Measurements from ENCODE around the gene APEH.

Gene APEH

DNA sequence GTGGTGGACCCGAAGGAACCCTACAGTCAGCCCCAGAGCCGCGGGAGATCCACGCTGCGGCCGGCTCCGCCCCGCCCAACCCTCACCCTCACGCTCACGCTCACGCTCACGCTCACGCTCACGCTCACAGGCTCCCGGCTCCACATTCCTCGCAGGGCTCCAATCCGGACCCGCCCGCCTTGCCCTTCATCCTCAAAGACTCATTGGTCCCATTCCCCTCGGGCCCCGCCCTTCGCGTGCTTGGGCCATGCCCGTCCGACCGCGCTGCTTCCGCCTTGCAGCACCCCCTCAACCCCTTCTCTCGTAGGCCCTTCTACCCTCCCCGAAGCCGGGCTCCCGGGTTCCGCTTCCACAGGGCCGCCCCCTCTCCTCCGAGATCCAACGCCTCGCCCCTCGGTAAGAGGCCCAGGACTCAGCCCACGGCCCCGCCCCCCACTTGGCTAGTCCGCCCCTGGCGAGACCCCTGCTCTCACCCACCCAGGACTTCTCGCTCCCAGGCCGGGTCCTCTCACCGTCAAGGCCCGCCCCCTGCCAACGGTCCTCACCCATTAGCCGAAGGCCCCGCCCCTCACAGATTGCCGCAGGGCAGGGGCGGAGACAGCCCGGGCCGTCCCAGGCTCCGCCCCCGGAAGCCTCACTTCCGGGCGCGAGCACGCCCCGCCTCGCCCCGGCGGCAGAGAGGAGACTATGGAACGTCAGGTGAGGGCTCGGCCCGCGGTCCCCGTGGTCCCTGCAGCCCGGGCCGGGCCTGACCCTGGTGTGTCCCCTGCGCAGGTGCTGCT, at the start of gene APEH:
Gene APEH (plus strand): TSS at position 637 of the 782 bp plus-strand sequence. CDS start 51 bp downstream, at position 688.
- peak; percentile 97 for DNase-seq (ENCODE audit: low spot score)

DNA sequence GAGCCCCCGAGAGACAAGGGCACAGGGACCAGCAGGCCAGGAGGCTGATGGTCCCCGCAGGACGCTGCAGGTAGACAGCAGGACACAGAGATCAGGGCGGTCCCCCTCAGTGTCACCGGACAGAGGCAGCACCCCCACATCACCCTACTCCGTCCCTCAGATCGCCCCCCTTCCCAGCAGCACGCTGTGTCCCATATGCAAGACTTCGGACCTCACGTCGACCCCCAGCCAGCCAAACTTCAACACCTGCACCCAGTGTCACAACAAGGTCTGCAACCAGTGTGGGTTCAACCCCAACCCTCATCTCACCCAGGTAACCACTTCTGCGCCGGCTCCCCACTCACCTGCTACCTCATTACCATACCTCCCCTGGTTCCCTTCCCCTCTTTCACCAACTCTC, 49.1 kb upstream of the APEH start:
- no peak for DNase-seq (ENCODE audit: low spot score)

DNA sequence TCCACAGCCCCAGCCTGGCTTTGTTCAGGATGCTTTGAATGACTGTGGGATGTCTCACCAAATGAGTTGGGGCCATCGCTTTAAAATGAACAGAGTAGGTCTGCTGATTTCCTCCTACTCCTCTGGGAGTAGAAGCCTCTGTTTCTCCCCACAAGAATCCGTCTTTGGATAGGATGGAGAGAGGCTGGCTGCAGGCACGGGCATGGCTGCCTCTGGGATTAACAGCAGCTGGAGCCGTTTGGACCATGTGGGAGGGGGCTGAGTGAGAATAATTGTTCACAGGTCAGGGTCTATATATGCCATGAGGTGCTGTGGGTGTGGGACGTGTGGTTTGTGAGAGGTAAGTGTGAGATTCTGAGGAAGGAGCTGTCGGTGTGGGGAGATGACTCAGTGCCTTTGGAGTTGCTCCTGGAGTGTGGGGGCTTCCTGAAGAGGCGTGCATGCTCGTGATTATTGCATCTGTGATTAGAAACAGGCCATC, 48.0 kb upstream of the APEH start:
- no peak for DNase-seq (ENCODE audit: low spot score)

DNA sequence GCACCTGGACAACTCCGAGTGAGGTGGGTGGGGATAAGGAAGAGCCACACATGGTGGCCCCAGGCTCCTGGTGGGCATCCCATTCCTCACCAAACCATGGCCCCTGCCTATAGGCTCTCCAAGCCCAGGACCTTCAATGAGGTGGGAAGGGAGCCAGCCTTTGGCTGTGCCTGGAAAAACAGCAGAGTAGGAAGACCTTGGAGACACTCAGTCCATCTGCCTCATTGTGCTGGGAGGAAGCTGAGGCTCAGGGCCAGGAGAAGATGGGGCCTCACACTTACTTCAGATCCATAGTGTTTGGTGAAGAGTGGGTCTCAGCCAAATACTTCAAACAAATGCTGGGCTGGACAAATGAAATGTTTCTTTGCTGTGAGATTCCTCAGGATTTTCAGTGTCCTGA, 47.4 kb upstream of the APEH start:
- DNase-seq (ENCODE audit: low spot score), result no peak

DNA sequence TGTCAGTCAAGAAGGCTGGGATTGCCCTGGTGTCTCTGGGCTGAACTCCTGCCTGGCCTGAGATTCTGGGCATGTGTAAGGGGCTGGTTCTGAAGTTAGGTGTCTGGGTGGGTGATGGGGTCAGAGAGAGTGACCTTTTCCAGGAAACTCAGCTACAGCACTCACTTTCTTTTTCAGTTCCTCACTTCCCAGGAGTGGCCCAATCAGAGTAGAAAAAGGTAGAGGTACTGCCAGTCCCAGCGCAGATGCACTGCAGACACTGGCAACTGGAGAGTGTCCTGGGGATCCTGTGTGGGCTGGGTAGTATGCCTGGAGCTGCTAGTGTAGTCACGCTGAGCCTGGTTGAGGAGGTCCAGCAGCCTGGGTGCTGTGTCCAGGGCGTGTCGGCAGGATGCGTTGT, 46.5 kb upstream of the APEH start:
- no peak for DNase-seq (ENCODE audit: low spot score)

DNA sequence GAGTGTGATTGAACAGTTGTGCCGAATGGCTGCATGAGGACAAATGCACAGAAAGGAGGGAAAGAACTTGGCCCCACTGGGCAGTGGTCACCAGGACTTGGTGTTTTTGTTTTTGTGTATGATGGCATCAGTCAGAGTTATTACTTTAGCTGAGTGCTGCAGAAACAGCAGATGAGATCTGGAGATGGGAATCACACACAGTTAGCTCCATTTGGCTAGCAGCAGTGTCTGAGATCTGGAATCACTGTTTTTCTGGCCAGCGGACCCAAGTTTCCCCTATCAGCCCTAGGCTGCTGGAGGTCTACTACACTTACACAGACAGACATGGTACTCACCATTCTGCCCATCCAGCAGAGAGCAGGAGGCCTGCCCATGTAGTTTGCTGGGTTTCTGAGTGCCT, 45.9 kb upstream of the APEH start:
- DNase-seq (ENCODE audit: low spot score), result no peak

DNA sequence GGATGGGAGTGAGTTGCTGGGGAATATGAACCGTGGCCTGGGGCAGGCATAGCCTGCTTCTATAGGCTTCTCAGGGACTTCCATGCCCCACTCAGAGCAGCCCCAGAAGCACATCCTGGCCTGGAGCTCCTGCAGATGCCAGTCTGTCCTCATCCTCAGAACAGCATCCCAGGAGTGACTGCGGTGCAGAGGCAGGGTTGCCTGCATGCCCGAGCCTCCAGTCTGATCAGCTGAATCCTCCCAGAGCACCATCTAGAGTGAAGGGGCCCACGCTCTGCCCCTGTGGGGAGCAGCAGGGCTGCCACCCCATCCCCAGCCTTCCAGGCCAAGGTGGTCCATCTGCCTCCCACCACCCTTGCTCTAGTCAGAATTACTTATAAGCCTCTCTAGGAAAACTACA, 44.7 kb upstream of the APEH start:
- no peak for DNase-seq (ENCODE audit: low spot score)

DNA sequence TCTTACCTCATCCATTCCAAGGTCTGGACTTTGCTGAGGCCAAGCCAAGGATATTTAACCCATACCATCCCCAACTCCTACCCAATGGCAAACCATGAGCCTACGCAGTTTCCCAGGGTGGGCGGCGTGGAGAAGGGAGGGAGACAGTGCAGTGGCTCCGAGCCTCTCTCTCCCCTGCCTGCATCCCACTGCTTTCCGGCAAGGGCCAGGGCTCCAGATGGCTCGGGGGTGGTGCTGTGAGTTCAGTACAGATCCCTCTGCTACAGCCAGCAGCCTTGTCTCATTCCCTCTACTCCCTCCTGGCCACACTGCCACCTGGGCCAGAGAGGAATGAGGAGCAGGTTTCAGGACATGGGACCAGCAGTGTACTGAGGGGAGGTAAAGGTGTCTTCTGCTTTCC, 44.3 kb upstream of the APEH start:
- no peak for DNase-seq (ENCODE audit: low spot score)

DNA sequence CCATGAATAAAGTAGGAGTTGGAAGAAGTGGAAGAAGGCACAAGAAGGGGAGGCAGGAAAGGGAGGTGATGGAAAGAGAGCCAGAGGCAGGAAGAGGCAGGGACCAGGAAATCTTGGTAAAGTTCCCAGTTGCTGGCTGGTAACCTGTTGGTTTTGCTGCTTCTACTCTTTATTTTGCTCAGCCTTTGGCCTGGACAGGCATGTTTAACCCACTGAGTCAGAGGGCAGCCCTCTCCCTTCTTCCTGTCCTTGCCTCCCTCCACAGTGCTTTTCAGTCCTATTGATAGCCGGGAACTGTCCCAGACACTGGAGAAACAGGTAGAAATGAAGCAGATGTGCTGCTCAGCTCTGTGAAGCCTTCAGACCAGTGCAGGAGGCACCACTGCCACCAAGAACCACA, 43.4 kb upstream of the APEH start:
- no peak for DNase-seq (ENCODE audit: low spot score)

DNA sequence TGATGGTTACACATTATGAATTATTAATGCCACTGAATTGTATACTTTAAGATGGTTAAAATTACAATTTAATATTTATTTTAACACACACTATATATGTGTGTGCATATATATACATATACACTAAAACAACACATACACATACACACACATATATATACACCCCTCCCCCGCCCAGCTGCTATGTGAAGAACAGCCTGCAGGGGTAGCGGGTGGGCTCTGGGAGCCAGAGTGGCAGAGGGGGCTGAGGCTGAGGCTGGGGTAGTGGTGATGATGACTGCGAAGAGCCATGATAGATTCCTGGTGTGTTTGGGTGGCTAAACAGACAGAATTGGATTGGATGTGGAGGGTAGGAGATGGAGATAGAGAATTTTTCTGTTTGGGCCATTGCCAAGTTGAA, 39.4 kb upstream of the APEH start:
- DNase-seq (ENCODE audit: low spot score), result no peak

DNA sequence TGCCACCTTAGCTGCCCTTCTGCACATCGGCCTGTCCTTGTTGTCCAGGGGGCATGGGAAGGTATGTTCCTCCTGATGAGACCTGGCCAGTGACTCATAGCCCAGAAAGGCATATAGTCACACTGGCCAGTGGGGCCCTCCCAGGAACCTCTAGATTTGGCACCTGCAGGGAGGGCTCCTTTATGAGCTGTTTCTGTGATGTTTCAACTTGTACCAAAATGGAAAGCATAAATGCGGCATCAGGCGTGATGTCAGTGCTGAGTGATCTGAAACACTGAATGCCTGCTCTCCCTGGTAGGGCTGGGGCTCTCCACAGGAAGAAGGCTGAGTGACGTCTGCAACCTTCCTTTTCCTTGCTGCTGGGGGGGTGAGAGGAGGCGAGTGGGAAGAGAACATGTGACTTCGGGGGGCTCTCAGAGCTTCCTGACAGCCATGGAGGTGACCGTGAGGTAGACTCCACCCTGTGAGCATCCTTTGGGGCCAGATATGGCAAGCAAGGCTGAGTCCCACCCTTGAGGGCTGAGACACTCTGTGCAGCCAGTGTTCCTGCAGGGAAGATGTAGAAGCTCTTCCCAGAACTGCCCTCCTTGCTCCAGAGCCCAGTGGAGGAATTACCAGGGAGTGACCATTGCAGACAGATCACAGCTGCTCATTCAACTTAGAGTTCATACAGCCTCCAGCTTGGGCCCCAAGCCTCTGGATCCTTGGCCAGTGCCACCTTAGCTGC, 37.1 kb upstream of the APEH start:
- DNase-seq (ENCODE audit: low spot score), result no peak

DNA sequence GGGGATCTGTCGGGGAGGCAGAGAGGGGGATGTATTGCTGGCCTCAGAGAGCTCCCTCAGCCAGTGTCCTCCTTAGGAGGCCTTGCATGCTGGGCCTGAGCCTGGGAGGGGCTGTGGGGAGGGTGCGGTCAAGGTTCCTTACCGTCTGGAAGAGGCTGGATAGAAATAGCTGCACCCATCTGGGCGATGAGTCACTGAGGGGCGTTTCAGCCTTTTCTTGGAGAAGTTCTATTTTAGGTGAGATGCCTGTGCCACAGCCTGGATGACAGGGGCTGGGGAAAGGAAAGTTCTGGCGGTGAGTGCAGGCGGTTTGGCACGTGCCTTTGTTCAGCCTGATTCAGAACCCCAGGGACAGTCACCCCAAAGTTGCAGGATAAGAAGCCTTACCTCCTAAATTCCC, 35.7 kb upstream of the APEH start:
- no peak for DNase-seq (ENCODE audit: low spot score)

DNA sequence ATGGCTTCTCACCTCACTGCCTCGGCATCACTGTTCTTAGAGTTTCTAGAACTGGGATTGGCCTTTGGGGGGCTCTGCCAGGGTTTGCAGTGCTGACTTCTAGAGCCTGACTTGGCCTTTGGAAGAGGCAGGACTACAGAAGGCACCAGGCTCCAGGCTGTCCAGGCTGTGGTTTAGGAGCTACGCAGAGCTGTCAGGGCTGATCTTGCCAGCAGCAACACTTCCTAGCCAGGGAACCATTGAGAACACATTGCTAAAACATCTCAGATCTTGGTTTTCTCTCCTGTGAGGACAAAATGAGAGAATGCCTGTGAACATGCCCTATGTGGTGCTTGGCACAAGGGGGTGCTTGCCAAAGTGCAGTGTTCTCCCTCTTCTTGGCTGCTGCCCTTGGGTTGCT, 34.6 kb upstream of the APEH start:
- DNase-seq (ENCODE audit: low spot score), result no peak

DNA sequence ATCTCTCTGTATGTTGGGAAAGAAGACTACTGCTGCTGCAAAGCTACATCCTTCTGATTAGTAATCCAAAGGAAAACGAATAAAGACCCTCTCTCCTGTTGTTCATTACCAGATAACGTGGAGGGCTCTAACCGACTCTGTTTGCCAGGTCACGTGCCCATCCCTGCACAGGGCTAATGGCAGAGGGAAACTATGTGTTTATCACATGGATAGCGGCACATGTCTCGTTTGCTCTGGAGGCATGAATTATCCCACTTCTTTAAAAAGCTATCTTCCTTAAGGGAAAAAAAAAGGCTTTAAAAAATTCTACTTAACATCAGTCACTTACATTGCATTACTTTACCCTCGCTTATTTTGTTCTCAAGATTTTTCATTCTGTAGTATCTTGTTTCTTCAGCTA, 32.9 kb upstream of the APEH start:
- no peak for DNase-seq (ENCODE audit: low spot score)

DNA sequence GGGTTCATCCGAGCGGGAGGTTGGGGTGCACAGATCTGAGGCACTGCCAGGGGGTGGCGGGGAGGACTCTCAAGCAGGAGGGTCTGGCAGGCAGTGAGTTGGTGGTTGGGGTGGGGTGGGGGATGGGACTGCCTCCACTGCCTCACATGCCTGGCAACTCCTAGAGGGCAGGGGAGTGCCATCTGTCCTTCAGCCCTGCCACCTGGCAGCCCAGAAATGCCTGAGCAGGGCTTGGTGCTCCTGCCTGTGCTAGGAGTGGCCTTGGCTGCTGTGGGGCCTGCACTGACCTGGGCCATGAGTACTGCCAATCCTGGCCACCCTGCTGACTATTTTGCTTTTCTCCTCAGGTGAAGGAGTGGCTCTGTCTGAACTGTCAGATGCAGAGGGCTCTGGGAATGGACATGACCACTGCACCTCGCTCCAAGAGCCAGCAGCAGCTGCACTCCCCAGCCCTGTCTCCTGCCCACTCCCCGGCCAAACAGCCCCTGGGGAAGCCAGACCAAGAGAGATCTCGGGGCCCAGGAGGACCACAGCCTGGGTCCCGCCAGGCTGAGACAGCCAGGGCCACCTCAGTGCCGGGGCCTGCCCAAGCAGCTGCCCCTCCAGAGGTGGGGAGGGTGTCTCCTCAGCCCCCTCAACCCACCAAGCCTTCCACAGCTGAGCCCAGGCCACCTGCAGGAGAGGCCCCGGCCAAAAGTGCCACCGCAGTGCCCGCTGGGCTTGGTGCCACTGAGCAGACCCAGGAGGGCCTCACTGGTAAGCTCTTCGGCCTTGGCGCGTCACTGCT, 32.0 kb upstream of the APEH start:
- no peak for DNase-seq (ENCODE audit: low spot score)

DNA sequence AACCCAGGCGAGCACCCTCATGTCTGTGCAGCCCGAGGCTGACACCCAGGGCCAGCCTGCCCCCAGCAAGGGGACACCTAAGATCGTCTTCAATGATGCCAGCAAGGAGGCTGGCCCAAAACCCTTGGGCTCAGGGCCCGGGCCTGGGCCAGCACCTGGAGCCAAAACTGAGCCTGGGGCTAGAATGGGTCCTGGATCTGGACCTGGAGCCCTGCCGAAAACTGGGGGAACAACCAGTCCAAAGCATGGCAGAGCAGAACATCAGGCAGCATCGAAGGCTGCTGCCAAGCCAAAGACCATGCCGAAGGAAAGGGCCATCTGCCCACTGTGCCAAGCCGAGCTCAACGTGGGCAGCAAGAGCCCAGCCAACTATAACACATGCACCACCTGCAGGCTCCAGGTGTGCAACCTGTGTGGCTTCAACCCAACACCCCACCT, 31.4 kb upstream of the APEH start:
- no peak for DNase-seq (ENCODE audit: low spot score)

DNA sequence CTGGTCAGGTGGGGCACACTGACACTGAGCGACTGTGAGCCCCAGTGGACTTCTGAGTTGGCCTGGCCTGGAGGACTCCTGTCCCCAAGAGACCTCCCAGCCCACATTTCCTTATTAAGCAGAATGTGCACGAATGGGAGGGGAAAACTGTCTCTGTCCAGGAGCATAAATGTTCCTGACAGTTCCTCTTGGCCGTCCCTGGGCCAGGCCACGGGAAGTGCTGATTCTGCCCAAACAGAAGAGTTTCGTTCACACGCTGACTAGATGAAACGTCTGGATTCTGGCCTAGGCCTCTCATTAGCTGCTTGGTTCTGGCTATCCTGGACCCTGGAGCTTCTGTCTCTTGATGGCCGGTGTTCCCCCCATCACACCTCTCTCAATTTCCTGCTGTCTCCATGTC, 29.5 kb upstream of the APEH start:
- DNase-seq (ENCODE audit: low spot score), result no peak

DNA sequence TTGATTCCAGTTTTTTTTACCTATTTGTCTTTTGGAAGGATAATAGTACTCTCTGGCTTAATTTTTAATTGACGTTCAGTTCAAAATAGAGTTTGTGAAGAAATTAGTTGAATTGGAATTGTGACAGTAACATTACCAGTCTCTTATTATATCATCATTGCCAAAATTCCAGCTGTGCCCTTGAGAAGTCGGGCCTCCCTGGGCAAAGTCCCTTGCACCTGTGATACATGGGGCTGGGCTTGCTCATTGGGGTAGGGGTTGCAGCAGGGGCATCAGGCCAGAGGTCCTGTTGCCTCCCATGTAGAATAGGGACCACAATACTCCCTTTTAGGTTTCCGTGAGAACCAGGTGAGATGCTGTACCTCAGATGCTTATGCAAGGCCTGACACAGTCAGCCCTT, 27.9 kb upstream of the APEH start:
- no peak for DNase-seq (ENCODE audit: low spot score)

DNA sequence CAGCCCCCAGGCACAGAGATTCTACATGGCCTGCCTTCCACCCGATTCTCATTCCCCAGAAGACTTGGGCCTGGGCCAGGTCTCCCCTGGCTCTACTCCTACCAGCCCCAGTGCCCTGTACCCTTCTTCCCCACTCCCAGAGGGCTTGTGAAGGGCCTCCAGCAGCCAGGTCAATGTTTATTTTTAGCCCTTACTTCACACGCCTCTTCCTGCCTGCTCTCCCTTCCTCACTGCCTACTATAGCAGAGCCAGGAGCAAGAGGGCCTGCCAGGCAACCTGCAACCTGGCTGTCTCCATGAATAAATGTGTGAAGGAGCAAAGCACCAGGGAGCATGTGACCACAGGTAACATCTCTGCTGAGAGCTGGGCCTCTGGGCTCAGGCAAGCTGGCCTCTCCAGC, 26.4 kb upstream of the APEH start:
- DNase-seq (ENCODE audit: low spot score), result no peak

DNA sequence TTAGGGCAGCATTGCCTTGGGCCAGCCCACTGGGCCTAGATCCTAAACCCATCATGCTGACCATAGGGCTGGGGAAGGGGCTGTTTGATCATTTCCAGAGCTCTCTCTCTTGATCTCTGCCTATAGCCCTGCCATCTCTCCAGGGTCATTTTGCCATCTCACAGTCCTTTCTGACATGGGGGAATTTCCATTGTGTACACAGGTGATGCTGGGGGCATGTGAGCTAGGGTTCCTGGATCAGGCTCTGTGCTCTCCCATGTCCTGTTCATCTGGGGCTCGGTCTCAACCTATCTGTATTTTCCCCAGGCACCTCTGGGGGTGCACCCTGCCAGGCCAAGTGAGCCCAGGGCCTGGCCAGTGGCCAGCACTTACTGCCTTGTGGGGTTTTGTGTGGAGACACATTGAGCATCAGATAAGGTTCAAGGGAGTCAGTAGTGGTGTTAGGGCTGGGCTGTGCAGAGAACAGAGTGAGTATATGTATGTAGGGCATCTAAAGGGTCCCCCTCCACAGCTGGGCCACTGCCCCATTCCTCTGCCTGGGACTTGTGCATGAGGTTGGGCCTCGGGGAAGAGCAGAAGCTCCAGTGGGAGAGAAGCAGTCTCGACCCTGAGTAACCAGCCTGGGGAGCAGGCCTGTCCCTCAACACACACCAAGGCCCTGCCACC, 25.7 kb upstream of the APEH start:
- no peak for DNase-seq (ENCODE audit: low spot score)

DNA sequence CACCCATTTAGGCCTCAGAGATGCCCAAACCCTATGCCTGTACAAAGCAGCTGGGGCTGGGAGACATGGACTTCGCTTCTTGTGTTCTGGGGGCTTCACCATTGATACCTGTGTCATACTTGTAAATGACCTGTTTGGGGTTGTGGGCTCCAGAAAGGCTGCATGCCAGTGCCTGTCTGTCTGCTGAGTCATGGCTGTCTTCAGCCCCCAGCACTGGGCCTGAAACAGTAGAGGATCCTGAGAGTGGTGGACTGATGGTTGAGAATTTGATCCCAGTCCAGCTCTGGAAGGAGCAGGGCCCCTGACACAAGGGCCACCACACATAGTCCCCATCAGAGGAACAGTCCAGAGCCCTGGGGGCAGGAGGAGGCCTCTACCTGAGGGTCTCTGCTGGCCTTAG, 24.6 kb upstream of the APEH start:
- no peak for DNase-seq (ENCODE audit: low spot score)

DNA sequence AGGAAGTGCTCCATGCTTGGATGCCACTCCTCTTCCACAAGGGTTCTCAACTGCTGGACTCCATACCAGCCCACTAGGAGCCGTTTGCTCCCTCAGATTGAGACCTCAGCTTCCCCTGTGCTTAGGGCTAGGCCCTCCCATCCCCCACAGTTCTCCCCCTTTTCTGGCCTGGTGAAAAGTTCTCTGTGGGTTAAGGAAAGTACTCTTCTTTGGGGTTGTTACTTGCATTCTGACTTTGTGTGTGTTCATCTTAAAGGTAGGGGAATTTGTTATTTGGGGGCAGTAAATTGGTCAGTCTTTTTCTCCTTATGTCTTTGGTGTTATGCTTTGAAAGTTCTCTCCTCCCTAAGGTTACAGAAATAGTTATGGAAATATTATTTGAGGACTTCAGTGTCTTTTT, 24.0 kb upstream of the APEH start:
- DNase-seq (ENCODE audit: low spot score), result no peak
